HFF-Myc (cell line): Measurements from ENCODE around the gene PPM1F.

Source experiments
- DNase-seq: peaks from one replicate; pipeline ENCODE4 v3.0.0-alpha.2; 2011; ENCODE audit warnings: low read depth; ENCODE audit errors: extremely low read depth
- H3K4me3 ChIP-seq: replicated peaks from 2 replicates; pipeline ENCODE4 v1.5.1; 2011; ENCODE audit warnings: low read depth, mild to moderate bottlenecking, control low read depth, low read length
- TF ChIP-seq, protein P1 (sequence below): IDR thresholded peaks from 2 replicates; pipeline ENCODE4 v1.5.1; 2012; ENCODE audit warnings: mild to moderate bottlenecking, low read depth, low read length, control low read depth; ENCODE audit errors: missing control alignments

Gene PPM1F

DNA sequence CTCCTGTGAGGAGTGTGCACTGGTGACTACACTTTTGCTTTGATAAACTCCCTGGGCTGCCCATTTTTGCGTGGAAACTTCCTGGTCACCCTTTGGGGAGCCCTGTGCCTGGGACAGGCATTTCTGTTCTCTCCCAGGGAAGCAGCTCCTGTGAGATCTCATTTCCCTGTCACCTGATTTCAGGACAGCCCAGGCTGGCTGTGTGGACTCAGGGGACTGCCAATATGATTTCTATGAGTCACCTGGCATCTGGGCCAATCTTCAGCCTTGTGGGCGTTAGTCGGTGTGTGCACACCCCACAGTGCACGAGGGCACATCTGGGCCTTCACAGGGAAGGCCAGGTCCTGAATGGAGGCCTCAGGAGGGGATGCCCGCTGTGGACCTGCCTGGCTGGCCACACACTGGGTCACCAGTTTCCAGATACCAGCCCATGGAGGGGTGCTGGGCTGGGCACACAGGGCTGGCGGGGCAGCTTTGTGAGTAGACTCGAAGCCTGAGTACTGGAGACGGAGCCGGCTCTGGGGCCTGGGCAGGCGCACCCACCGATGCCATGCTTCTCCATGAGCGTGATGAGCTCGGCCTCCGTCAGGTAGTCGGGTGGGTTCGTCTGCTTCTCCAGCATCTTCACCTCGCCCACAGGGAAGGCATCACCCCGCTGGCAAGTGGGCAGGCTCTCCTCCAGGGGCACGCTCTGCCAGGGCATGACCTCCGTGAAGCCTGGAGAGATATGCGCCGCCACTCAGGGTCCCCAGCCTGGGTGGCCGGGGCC, 9.4 kb upstream of the PPM1F start:
- H3K4me3 ChIP-seq: no peak overlapping the region
- TF ChIP-seq, protein P1, sequence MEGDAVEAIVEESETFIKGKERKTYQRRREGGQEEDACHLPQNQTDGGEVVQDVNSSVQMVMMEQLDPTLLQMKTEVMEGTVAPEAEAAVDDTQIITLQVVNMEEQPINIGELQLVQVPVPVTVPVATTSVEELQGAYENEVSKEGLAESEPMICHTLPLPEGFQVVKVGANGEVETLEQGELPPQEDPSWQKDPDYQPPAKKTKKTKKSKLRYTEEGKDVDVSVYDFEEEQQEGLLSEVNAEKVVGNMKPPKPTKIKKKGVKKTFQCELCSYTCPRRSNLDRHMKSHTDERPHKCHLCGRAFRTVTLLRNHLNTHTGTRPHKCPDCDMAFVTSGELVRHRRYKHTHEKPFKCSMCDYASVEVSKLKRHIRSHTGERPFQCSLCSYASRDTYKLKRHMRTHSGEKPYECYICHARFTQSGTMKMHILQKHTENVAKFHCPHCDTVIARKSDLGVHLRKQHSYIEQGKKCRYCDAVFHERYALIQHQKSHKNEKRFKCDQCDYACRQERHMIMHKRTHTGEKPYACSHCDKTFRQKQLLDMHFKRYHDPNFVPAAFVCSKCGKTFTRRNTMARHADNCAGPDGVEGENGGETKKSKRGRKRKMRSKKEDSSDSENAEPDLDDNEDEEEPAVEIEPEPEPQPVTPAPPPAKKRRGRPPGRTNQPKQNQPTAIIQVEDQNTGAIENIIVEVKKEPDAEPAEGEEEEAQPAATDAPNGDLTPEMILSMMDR: no peak
- no peak for DNase-seq

GRCh38 chr22:21961127-21961867, 8.6 kb upstream of the PPM1F start:
- no peak for DNase-seq
- TF ChIP-seq, protein P1: no peak
- H3K4me3 ChIP-seq: no peak overlapping the region

GRCh38 chr22:21960200-21961126, 7.8 kb upstream of the PPM1F start:
- DNase-seq: no peak
- TF ChIP-seq, protein P1: no peak
- no peak overlapping the region for H3K4me3 ChIP-seq

DNA sequence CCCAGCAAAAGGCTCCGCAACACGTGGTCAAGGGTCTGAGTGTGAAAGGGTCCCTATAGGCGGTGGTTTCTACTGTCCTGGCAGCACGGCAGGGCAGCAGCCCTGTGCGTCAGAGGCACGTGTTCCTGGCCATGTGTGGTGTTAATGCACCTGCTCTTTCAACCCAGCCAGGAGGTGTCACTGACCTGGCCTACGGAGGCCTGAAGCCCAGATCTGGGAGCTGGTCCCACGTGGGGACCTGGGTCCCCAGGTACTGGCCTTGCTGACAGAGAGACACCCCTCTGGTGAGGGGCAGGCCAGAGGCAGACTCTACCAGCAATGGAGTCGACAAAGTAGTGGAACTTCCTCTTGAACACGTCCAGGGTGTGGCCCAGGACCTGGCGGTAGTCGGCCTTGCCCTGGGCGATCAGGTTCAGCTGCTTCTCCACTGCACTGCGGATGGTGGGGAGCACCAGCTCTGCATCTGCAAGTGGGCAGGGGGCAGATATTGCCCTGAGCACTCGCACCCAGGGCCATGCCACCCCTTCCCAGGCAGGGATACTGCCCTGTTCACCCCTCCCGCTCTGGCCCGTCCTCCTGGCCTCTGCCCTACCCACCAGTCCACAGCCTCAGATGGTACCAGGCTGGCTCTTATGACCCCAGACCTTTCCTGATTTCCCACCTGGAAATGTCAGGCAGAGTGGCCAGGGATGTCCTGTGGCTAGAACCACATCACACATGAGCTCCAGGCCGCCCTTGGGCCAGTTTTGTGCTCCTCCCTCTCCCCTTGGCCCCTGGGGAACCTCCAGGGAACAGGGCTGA, 6.8 kb upstream of the PPM1F start:
- no peak for DNase-seq
- TF ChIP-seq, protein P1: no peak
- H3K4me3 ChIP-seq: no peak overlapping the region

GRCh38 chr22:21958360-21959273, 6.0 kb upstream of the PPM1F start:
- DNase-seq: no peak
- TF ChIP-seq, protein P1: no peak
- H3K4me3 ChIP-seq: no peak overlapping the region
